ENCODE results near the gene STAC3. TPM values are rescaled to one million over a fixed set of nuclear protein-coding genes. Genes with fewer than 3 reads are reported as not detected.

STAC3 gene
- total and polyA plus RNA-seq, 10 of the 15 experiments (the other 5 are each of a cell fraction or from before 2014, with no cell fraction given): 0.49 to 9.9 (median 3.8) TPM

- TF ChIP-seq ZBTB4 (CRISPR knock-in tag; IDR thresholded peaks at IDR 0.05) (no peak), GABPA (IDR thresholded peaks at IDR 0.05; ENCODE audit: low read depth) (no peak)
Observed at GRCh38 chr12:57212701-57213057, 38.3 kb downstream of the STAC3 start (continued).

- H3K4me2 ChIP-seq (ENCODE audit: control insufficient read depth, insufficient read depth): no peak overlapping the region
- no peak overlapping the region for H3K27ac ChIP-seq (ENCODE audit: control insufficient read depth, insufficient read depth)
- no peaks in the 10 kb centered on the region for H4K20me1 ChIP-seq (ENCODE audit: control insufficient read depth, insufficient read depth)
- DNase-seq (ENCODE audit: low read depth, low spot score) (no peak), ATAC-seq (no peak), FAIRE-seq (no peak)
- no peak overlapping the region for H3K4me3 ChIP-seq
- H3K4me1 ChIP-seq (ENCODE audit: control insufficient read depth, insufficient read depth, low read length): peaks cover 9% of the 10 kb centered on the region
- SMC1A ChIA-PET (ENCODE audit: uncharacterized antibody, unreplicated experiment): interaction anchor here (4.2 kb wide), 1 partner anchor 30 kb away, joined by 55 read pairs; no protein-coding TSS in a partner anchor
- WGBS (ENCODE audit: insufficient coverage, insufficient replicate concordance, low lambda C conversion rate, missing lambda C conversion rate): 51% methylated on average over 27 of the region's 27 CpGs
- CTCF ChIA-PET: interaction anchor here (2.3 to 4.7 kb wide), 5 partner anchors 17 to 240 kb away, joined by 13 to 271 read pairs (median 41); partner anchors contain the start of gene SHMT2
- TF ChIP-seq NR2F1 (conservative IDR thresholded peaks at IDR 0.05) (no peak), MEF2A (IDR thresholded peaks at IDR 0.05; ENCODE audit: insufficient read depth, low read depth, low read length) (no peak), IRF4 (IDR thresholded peaks at IDR 0.05; ENCODE audit: low read depth, low read length) (no peak), ZNF207 (IDR thresholded peaks at IDR 0.05; ENCODE audit: borderline replicate concordance) (no peak), RUNX3 (IDR thresholded peaks at IDR 0.05; ENCODE audit: low read length) (no peak), FOXK2 (IDR thresholded peaks at IDR 0.05) (no peak), CREM (IDR thresholded peaks at IDR 0.05; ENCODE audit: low read depth) (no peak), NR2C2 (IDR thresholded peaks at IDR 0.05; ENCODE audit: borderline replicate concordance, control insufficient read depth, insufficient read length, low read depth) (no peak), ATF7 (IDR thresholded peaks at IDR 0.05; ENCODE audit: low read depth) (no peak), CREB1 (IDR thresholded peaks at IDR 0.05; ENCODE audit: low read depth) (no peak), SRF (IDR thresholded peaks at IDR 0.05; ENCODE audit: low read depth in 2 of 2, low read length in 2 of 2) (no peak), SREBF1 (IDR thresholded peaks at IDR 0.05; ENCODE audit: low read length) (no peak), BCL11A (IDR thresholded peaks at IDR 0.05; ENCODE audit: low read depth, low read length) (no peak)
- no peak overlapping the region for H3K9ac ChIP-seq (ENCODE audit: control insufficient read depth, insufficient read depth, low read length)
- H3K9me3 ChIP-seq (replicated peaks; ENCODE audit: control insufficient read depth, insufficient read depth, low read length): no peaks in the 10 kb centered on the region
- no peaks in the 10 kb centered on the region for H3K36me3 ChIP-seq (ENCODE audit: control insufficient read depth in 2 of 2, insufficient read depth in 2 of 2, low read length in 1 of 2)
- intact Hi-C loops (cut with micrococcal nuclease; ENCODE audit: unreplicated experiment): no loop called here
- no TSS peak for BruUV-seq (replicated peaks)
- in situ Hi-C loops (cut with MboI): loop anchor here (5.0 kb wide), 1 partner anchor 35 kb away; no protein-coding TSS in a partner anchor
- peaks cover 9 to 10% of the 10 kb centered on the region in 2 experiments; a peak in 3 of 4 replicates for H3K27me3 ChIP-seq (replicated peaks in 1 of 2; ENCODE audit: control insufficient read depth in 2 of 2, insufficient read depth in 2 of 2, low read length in 1 of 2)
- H3K79me2 ChIP-seq (ENCODE audit: control insufficient read depth, insufficient read depth, low read length): no peaks in the 10 kb centered on the region
- RAD21 ChIA-PET (ENCODE audit: unreplicated experiment): interaction anchor here (1.1 kb wide), 1 partner anchor 37 kb away, joined by 4 read pairs; no protein-coding TSS in a partner anchor
- no peak overlapping the region for H2AFZ ChIP-seq (ENCODE audit: control insufficient read depth, low read depth, low read length)
- POLR2A ChIA-PET: no interaction called here
Observed at GRCh38 chr12:57211791-57212700, 38.9 kb downstream of the STAC3 start.

All from GM12878 (cell line).